HEK293T (cell line): ENCODE measurements around the gene CCKAR.

Experiments
- CTBP1 ChIP-seq: fragments of 450-650 bp; IDR thresholded peaks from 2 replicates; pipeline ENCODE4 v1.6.1; 2016; ENCODE audit warnings: borderline replicate concordance
- ELF4 ChIP-seq: fragments of 450-650 bp; IDR thresholded peaks from 2 replicates; pipeline ENCODE4 v1.6.1; 2017; ENCODE audit warnings: antibody characterized with exemption
- FOXA1 ChIP-seq: fragments of 450-650 bp; IDR thresholded peaks from 2 replicates; pipeline ENCODE4 v1.6.1; 2016; ENCODE audit warnings: mild to moderate bottlenecking
- HDGF ChIP-seq: fragments of 450-650 bp; IDR thresholded peaks from 2 replicates; pipeline ENCODE4 v1.6.1; 2017; ENCODE audit warnings: antibody characterized with exemption, borderline replicate concordance
- NFRKB ChIP-seq: fragments of 450-650 bp; IDR thresholded peaks from 2 replicates; pipeline ENCODE4 v1.6.1; 2016; ENCODE audit warnings: mild to moderate bottlenecking, moderate library complexity
- SUZ12 ChIP-seq: fragments of 450-650 bp; IDR thresholded peaks from 2 replicates; pipeline ENCODE4 v1.6.1; 2016; ENCODE audit warnings: mild to moderate bottlenecking
- TARDBP ChIP-seq: fragments of 450-650 bp; IDR thresholded peaks from 2 replicates; pipeline ENCODE4 v1.6.1; 2016

GRCh38 chr4:26482508-26483462 lies 7.5 kb downstream of the CCKAR start:
- no peak for TF ChIP-seq FOXA1
- no peak for TF ChIP-seq CTBP1
- no peak for TF ChIP-seq TARDBP
- TF ChIP-seq ELF4, result no peak
- TF ChIP-seq NFRKB, result no peak
- TF ChIP-seq HDGF, result no peak
- TF ChIP-seq SUZ12, result no peak
